ENCODE measurements around the gene HBG1.

Gene HBG1

DNA sequence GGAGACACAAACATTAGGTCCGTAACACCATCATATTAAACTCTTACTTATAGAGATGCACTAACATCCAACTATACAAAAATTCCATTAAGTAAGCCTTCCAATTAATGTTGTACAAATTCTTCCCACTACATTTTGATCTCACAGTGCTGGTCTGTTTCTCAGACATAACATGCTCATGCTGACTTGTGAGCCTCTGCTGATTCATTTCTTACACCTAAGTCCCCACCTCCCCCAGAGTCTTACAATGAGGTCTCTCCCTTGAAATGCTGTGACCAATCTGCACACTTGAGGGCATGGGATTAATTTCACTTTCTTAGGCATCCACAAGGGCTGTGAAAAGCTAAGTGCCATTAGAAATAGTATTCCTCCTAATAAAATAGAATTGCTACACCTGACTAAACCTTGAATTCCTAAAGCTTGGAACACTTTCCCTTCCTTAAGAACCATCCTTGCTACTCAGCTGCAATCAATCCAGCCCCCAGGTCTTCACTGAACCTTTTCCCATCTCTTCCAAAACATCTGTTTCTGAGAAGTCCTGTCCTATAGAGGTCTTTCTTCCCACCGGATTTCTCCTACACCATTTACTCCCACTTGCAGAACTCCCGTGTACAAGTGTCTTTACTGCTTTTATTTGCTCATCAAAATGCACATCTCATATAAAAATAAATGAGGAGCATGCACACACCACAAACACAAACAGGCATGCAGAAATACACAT lies 2.0 kb downstream of the HBG1 start:
- in situ Hi-C loops (cut with MboI; ENCODE audit: low sequenced_read_pairs), result no loop called here

DNA sequence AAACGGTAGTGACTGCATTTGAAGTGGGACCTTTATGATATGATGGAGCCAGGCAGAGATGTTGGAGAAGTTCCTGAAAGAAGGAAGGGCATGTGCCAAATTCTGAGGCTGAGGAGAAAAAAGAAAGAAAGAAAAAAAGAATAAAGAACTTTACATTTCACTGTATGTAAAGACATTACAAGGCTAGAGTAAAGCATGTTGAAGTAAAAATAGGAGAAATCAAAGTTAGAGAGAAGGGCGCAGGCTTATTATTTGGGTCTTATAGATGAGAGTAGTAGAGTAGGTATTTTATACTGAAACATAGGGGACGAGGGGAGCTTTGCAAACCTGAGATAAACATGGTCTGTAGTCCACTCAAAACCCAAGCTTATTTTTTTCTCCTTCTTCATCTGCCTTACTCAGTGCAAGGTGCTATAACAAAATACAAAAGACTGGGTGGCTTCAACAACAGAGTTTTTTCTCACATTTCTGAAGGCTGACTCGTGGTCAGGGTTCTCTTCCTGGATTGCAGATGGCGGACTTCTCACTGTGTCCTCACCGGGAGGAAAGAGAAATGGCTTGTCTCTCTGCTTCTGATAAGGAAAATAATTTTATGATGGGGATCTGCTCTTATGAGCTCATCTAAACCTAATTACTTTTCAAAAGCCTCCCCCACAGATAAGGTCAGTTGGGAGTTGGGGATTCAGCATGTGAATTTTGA lies 2.7 kb downstream of the HBG1 start:
- in situ Hi-C loops (cut with MboI; ENCODE audit: low sequenced_read_pairs), result no loop called here

DNA sequence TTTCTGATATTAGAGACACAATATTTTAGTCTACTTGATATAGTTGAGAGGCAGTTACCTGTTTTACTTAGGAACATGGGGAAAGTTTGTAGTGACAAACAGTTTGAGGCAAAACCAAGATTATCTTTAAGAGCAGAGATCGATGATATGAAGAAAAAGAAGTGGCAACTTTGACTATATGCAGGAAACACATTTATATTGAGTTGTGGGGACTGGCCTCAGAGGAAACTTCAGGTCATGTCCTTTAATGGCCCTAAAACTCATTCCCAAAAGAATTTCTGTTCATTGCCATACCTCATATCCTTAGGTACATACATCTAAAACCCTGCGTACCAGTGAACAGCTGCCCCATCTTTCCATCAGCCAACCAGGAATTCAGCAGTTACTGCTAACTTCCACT lies 4.5 kb downstream of the HBG1 start:
- in situ Hi-C loops (cut with MboI; ENCODE audit: low sequenced_read_pairs), result no loop called here

DNA sequence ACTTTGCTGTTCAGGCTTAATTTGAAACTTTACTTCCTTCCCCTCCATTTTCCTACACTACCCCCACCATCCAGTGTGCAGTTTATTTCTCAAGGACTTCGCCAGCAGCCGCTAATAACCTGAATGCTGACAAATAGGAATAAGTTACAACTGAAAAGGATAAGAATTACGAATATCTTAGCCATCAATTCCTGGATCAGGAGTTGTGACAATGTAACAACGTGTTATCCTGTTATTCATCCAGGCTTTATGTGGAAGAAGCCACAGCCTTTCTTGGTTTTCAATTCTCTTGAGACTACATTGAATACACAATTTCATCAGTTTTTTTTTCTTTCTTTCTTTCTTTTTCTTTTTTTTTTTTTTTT lies 5.9 kb downstream of the HBG1 start:
- in situ Hi-C loops (cut with MboI; ENCODE audit: low sequenced_read_pairs), result no loop called here

DNA sequence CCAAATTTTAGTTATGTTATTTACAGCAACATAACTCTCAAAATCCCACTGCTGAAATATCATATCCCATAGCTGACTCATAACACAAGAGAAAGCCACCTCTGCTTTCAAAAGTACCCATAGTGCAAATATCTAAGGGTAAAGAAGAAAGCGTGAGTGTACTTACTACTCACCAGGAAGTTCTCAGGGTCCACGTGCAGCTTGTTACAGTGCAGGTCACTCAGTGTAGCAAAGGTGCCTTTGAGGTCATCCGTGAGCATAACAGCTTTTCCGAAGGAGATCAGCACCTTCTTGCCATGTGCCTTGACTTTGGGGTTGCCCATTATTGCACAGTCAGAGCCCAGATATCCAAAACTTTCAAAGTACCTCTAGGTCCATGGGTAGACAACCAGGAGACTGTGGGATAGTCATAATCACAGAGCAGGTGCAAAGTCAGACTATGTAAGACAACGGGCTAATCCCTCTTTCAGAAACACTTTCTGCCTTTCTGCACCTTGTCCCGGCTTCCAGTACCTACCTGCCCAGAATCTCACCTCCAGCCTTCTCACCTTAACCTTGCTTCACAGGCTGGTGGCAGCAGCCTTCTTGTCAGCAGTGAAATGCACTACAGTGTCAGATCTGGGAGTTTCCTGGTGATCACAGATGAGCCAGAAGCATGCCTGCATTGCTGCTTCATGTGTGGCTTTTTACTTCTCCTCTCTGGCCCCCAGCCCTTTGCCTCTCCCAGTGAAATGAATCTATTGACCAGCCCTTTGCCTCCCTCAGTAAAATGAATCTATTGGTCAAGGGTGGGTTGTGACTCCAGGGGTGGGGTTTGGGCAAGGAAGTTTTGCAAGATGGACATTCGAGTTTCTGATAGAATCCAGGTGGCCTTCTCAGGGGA lies 6.5 kb downstream of the HBG1 start:
- in situ Hi-C loops (cut with MboI; ENCODE audit: low sequenced_read_pairs), result no loop called here

DNA sequence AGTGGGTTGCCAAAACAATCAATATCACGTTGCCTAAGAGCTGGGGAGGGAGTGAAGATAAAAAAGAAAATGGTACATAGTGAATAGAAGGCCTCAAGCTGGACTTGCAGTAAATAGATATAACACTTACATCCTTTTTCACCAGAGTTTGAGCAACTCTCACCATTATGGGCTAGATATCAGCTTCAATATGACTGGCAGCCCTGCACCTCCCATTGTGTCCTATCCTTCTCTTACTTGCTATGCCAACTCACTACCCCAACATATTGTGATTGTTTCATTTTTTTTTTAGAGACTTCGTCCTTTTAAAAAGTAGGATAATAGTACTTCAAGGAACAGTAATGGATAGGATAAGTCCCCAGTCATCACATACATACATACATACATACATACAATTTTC lies 7.4 kb downstream of the HBG1 start:
- in situ Hi-C loops (cut with MboI; ENCODE audit: low sequenced_read_pairs), result no loop called here

DNA sequence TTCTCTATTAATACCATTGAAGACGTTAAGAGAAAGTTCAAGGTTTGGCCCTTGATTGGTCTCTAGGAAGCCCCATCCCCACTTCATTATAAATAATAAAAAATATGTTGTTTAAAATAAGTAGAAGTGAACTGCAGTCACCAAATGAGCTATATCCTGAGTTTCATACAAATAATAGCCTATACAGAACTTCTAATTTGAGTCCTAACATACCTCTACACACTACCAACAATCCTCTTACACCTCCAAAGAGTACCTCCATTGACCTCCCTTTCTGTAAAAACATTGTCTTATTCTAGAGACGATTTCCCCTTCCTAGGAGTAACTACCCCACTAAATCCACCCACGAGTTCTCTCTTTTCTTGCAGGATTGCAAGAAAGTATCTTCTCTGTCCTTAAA lies 8.2 kb downstream of the HBG1 start:
- in situ Hi-C loops (cut with MboI; ENCODE audit: low sequenced_read_pairs), result no loop called here

DNA sequence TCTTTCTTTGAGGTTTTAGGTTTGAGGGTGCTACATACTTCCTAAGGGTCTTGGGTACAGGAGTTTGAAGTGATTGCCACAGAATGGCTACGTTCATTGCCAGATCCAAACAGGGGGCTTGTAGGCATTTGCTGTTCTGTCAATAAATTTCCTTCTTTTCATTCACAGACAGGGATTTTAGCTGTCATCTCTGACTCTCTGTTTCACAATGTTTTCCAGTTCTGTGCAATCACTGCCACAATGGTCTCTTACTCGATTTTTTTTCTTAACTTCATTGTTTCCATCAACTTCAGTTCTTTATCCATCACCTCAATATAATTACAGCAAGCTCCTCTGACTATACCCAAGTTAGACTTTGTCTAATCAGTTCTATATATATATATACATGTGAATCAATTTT lies 9.2 kb downstream of the HBG1 start:
- in situ Hi-C loops (cut with MboI; ENCODE audit: low sequenced_read_pairs), result no loop called here

DNA sequence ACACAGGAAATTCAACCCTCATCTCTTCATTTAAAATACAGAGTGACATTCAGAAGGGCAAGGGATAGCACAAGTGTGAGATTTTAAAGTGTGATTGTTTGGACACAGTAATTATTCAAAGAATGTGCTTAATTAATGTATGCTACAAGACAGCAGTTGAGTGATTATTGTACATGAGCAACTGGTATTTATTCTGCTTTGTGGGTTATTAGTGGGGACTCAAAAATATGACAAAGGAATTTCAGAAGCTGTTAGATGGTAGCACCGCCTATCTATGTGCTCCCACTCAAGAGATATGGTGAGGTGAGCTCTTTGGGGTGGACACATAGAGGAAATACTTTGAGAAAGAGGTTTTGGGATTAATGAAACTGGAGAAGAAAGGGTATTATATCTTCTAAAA lies 9.6 kb downstream of the HBG1 start:
- in situ Hi-C loops (cut with MboI; ENCODE audit: low sequenced_read_pairs), result no loop called here

DNA sequence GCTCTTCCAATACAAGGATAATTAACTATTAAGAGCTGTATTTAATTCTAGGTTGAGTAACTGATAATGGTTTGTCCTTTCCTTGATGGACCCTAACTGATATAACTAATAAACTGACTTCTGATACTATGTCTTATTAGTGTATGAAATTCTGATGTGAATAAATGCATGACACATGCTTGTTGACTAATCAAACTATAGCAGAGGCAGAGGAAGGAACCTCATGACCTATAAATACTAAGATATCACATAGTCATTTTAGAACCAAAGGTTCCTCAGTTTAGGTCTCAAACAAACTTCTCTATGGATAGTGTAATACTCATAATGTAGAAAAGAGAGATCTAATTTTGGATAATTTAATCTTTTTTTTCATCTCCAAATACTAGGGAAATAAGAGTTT lies 10.6 kb downstream of the HBG1 start:
- in situ Hi-C loops (cut with MboI; ENCODE audit: low sequenced_read_pairs), result no loop called here

DNA sequence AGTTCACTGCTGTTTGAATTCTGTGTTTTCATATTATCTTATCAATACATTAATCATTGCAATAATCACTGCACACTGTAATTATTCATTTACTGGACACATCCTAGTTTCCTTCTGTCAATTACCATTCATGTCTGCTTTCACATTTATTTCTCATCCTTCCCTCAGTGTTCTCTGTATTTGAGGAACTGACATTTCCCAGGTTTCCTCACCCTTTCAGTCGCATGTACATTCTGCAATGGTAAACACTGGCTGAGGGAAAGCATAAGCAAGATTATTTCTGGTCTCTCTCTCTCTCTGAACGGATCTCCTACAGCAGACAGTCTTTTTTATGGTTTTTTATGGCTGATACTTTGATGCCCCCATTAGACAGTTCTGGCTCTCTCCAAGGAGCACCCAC lies 11.2 kb downstream of the HBG1 start:
- in situ Hi-C loops (cut with MboI; ENCODE audit: low sequenced_read_pairs), result no loop called here

DNA sequence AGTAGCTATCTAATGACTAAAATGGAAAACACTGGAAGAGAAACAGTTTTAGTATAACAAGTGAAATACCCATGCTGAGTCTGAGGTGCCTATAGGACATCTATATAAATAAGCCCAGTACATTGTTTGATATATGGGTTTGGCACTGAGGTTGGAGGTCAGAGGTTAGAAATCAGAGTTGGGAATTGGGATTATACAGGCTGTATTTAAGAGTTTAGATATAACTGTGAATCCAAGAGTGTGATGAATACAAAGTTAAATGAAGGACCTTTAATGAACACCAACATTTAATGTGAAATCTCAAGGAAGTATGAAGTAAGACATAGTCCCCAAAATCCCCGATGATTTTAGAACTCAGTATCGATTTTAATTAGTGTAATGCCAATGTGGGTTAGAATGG lies 12.2 kb downstream of the HBG1 start:
- in situ Hi-C loops (cut with MboI; ENCODE audit: low sequenced_read_pairs), result no loop called here

DNA sequence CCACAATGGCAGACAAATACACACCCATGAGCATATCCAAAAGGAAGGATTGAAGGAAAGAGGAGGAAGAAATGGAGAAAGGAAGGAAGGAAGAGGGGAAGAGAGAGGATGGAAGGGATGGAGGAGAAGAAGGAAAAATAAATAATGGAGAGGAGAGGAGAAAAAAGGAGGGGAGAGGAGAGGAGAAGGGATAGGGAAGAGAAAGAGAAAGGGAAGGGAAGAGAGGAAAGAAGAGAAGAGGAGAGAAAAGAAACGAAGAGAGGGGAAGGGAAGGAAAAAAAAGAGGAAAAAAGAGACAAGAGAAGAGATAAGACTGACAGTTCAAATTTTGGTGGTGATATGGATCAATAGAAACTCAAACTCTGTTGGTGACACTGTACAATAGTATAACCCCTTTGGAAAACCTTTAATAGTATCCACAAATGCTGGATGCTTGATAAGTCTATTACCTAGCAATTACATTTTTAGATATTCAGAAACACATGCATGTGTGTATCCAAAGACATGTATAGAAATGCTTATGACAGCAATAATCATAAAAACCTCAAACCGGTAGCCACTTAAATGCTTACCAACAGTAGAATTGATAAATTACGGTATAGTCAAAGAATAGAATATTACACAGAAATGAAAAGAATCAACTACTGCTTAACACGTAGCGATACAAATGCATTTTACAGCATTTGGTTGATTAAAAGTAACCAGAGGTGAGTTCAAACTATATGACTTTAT lies 14.1 kb downstream of the HBG1 start:
- in situ Hi-C loops (cut with MboI; ENCODE audit: low sequenced_read_pairs), result no loop called here

DNA sequence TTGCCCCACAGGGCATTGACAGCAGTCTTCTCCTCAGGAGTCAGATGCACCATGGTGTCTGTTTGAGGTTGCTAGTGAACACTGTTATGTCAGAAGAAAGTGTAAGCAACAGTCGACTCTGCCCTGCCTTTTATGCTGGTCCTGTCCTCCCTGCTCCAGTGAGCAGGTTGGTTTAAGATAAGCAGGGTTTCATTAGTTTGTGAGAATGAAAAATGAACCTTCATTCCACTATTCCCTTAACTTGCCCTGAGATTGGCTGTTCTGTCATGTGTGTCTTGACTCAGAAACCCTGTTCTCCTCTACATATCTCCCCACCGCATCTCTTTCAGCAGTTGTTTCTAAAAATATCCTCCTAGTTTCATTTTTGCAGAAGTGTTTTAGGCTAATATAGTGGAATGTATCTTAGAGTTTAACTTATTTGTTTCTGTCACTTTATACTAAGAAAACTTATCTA lies 15.2 kb downstream of the HBG1 start, which contains the start of gene HBD:
TSS of gene HBD (minus strand) at position 103 of the 454 bp plus-strand sequence. CDS start at position 53, 50 bp downstream.
- in situ Hi-C loops (cut with MboI; ENCODE audit: low sequenced_read_pairs), result no loop called here

DNA sequence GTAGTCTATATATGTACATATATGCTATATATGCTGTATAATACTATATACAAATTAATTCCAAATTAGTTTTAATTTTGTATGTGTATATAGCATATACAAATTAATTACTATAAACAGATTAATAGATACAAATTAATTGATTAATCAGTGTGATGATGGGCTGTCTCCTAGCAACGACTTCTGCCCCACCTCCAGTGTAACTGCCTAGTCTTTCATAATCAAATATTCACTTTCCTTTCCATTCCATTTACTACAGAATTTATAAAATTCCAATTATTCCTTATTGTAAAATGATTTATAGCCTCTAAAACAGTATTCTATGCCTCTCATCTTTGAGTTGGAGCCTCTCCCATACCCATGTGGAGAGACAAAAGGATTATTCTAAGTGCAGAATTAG lies 16.4 kb downstream of the HBG1 start:
- in situ Hi-C loops (cut with MboI; ENCODE audit: low sequenced_read_pairs), result no loop called here

DNA sequence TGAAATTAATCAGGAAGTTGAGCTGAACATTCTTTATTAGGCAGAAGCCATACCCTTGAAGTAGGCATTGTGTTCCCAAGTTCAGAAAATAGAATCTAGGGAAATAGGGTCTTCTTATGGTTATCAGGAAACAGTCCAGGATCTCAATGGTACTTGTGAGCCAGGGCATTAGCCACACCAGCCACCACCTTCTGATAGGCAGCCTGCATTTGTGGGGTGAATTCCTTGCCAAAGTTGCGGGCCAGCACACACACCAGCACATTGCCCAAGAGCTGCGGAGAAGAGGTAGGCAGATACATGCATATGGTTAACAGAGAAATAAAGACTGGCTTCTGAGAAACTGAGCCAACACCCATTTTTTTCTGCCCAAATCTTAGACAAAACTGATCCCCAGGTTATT lies 16.8 kb downstream of the HBG1 start:
- in situ Hi-C loops (cut with MboI; ENCODE audit: low sequenced_read_pairs), result no loop called here

DNA sequence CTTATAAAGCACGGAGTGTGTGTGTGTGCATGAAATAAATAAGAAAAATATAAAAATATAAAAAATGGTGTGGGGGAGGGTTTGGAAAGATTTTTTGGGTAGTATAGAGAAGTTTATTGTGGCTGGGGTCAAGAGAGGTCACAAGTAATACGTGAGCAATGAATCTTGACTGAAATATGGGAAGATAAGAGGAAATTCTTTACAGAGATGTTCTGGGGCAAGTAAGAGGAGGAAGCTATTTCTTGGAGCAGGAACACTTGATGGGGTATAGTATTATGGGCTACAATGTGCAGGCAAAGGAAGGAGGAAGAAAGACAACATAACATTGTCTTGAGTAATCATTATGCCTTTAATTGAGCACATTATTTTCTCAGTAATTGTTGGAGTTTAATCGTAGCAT lies 17.5 kb downstream of the HBG1 start:
- in situ Hi-C loops (cut with MboI; ENCODE audit: low sequenced_read_pairs), result no loop called here

DNA sequence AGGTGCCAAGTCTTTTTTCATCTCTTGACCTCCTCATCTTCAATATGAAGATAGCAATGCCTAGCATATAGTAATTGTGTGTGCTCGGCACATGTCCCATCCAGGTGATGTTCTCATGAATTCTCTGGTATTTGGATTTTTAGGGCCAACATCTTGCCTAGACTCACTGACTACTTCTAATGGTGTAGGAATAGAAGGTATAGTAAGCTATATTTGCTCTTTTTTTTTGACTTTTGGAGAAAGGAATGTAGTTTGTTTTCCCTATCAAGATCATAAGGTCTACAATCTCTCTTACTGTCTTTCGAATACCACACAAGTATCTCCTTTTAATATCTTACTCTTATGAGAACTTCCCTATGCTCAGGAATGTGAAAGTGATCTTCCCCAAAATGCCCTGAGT lies 18.5 kb downstream of the HBG1 start:
- in situ Hi-C loops (cut with MboI; ENCODE audit: low sequenced_read_pairs), result no loop called here

DNA sequence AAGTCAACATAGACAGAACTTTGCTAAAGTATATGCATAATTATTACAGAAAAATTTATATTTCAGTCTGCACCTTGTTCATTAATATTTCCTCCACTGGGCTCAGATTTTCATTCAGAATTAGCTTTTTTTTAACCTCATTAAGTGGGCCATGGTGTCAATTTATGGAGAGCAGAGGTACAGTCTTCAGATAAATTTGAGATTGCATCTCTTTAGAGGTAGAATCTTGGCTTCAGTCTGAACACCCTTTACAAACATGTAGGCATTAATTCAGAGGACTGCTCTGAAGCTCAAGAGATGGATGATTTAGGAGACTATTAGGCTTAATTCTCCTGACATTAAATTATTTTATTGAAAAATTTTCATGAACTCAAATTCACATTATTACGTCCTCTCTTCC lies 19.4 kb downstream of the HBG1 start:
- in situ Hi-C loops (cut with MboI; ENCODE audit: low sequenced_read_pairs), result no loop called here

DNA sequence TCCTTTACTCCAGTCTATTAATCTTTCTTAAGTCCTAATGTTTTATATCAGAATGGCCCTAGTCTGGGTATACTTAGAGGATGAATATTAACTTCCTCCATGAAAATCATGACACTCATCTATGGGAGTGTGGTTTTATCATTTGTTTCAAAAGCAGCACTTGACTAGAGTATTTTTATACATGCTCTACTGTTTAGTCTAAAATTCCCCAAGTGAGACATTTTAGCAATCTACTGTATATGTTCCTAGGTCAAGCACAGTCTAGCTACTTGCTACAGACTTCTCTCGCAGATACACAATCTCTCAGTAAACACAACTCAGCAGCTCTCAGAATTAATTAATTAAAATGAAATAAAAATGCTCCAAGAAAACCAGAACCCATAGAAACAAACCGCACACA lies 19.9 kb downstream of the HBG1 start:
- in situ Hi-C loops (cut with MboI; ENCODE audit: low sequenced_read_pairs), result no loop called here

DNA sequence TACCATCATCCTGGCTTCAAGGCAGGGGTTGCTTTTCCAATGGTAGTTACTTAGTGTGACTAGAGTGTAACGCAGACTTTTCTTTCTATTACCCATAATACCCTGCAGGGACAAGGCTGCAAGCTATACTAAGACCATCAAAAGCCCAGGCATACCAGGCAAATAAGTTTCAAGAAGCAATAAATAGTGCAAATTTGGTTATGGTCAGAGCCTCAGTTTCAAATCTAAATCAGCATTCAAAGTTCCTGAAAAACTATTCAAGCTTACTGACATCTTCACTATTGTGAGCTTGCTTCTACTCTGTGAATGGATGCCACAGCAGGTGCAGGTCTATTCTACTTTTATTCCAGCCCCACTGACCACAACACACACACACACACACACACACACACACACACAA lies 20.3 kb downstream of the HBG1 start:
- in situ Hi-C loops (cut with MboI; ENCODE audit: low sequenced_read_pairs), result no loop called here

All from HL-60/S4 (cell line).